ENCODE measurements around the gene KCNK4. TPM values are rescaled to one million over a fixed set of nuclear protein-coding genes. Genes with fewer than 3 reads are reported as not detected.

Gene KCNK4
- total RNA-seq, 1 experiment from 2014 or later: 1.1 TPM

DNA sequence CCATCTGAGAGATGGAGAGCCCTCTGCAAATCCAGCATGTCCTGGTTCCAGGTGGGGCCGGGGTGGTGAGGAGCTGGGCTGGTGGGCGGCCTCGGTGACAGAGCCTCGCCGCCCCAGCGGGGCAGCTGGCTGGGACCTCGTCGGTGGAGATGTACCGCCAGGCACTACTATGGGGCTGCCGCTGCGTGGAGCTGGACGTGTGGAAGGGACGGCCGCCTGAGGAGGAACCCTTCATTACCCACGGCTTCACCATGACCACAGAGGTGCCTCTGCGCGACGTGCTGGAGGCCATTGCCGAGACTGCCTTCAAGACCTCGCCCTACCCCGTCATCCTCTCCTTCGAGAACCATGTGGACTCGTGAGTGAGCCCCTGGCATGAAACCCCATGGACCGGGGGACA, 32.7 kb upstream of the KCNK4 start:
- H3K9me3 ChIP-seq (ENCODE audit: control insufficient read depth, insufficient read depth, low read depth, low read length): no peaks in the 10 kb centered on the region
- in situ Hi-C loops (cut with HindIII; ENCODE audit: low pct_unique_long_range_greater_than_20kb, low sequenced_read_pairs): no loop called here
- H3K27ac ChIP-seq (ENCODE audit: low read length): no peak overlapping the region
- DNase-seq (ENCODE audit: low read depth, low spot score): no peak
- intact Hi-C loops (cut with micrococcal nuclease; ENCODE audit: unreplicated experiment): no loop called here
- H3K4me3 ChIP-seq (ENCODE audit: low read depth in 2 of 2, low read length in 2 of 2): no peak overlapping the region
- CTCF ChIA-PET: no interaction called here
- no peaks in the 10 kb centered on the region for H3K27me3 ChIP-seq (ENCODE audit: control insufficient read depth, insufficient read depth, low read length)
- POLR2A ChIA-PET: interaction anchor here (0.5 kb wide), 1 partner anchor 150 kb away, joined by 3 read pairs; no protein-coding TSS in a partner anchor
- TF ChIP-seq TCF7L2 (IDR thresholded peaks at IDR 0.05; ENCODE audit: low read depth, low read length) (no peak), POLR2AphosphoS5 (IDR thresholded peaks at IDR 0.05; ENCODE audit: low read depth, low read length) (no peak), REST (IDR thresholded peaks at IDR 0.05; ENCODE audit: insufficient read depth in 1 of 2, low read depth in 2 of 2, low read length in 1 of 2) (no peak), SIN3A (IDR thresholded peaks at IDR 0.05; ENCODE audit: borderline replicate concordance, insufficient read depth, low read depth, low read length) (no peak)
- TF ChIP-seq, protein P1, sequence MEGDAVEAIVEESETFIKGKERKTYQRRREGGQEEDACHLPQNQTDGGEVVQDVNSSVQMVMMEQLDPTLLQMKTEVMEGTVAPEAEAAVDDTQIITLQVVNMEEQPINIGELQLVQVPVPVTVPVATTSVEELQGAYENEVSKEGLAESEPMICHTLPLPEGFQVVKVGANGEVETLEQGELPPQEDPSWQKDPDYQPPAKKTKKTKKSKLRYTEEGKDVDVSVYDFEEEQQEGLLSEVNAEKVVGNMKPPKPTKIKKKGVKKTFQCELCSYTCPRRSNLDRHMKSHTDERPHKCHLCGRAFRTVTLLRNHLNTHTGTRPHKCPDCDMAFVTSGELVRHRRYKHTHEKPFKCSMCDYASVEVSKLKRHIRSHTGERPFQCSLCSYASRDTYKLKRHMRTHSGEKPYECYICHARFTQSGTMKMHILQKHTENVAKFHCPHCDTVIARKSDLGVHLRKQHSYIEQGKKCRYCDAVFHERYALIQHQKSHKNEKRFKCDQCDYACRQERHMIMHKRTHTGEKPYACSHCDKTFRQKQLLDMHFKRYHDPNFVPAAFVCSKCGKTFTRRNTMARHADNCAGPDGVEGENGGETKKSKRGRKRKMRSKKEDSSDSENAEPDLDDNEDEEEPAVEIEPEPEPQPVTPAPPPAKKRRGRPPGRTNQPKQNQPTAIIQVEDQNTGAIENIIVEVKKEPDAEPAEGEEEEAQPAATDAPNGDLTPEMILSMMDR (IDR thresholded peaks at IDR 0.05): no peak
- peaks cover 7% of the 10 kb centered on the region for H3K4me1 ChIP-seq (ENCODE audit: control insufficient read depth, insufficient read depth, low read length)
- no peak for ATAC-seq
- no TSS peak for BruUV-seq (replicated peaks)
- no peaks in the 10 kb centered on the region; the same call in 1 of the 2 replicates for H3K36me3 ChIP-seq (ENCODE audit: control insufficient read depth, insufficient read depth, low read length)

- POLR2A ChIA-PET: interaction anchor here (0.5 kb wide), 1 partner anchor 149 kb away, joined by 3 read pairs; no protein-coding TSS in a partner anchor
- DNase-seq (ENCODE audit: low read depth, low spot score) (no peak), ATAC-seq (no peak)
- TF ChIP-seq POLR2AphosphoS5 (IDR thresholded peaks at IDR 0.05; ENCODE audit: low read depth, low read length) (no peak), REST (IDR thresholded peaks at IDR 0.05; ENCODE audit: insufficient read depth in 1 of 2, low read depth in 2 of 2, low read length in 1 of 2) (no peak), TCF7L2 (IDR thresholded peaks at IDR 0.05; ENCODE audit: low read depth, low read length) (no peak), SIN3A (IDR thresholded peaks at IDR 0.05; ENCODE audit: borderline replicate concordance, insufficient read depth, low read depth, low read length) (no peak)
- TF ChIP-seq, protein P1 (IDR thresholded peaks at IDR 0.05): no peak
- in situ Hi-C loops (cut with HindIII; ENCODE audit: low pct_unique_long_range_greater_than_20kb, low sequenced_read_pairs): no loop called here
- Histone ChIP-seq H3K4me1 (ENCODE audit: control insufficient read depth, insufficient read depth, low read length) (peaks cover 3% of the 10 kb centered on the region; the same call in 1 of the 2 replicates), H3K27me3 (ENCODE audit: control insufficient read depth, insufficient read depth, low read length) (no peaks in the 10 kb centered on the region), H3K9me3 (ENCODE audit: control insufficient read depth, insufficient read depth, low read depth, low read length) (no peaks in the 10 kb centered on the region), H3K27ac (ENCODE audit: low read length) (no peak overlapping the region), H3K36me3 (ENCODE audit: control insufficient read depth, insufficient read depth, low read length) (no peaks in the 10 kb centered on the region; the same call in 1 of the 2 replicates), H3K4me3 (ENCODE audit: low read depth in 2 of 2, low read length in 2 of 2) (no peak overlapping the region)
- CTCF ChIA-PET: no interaction called here
- no TSS peak for BruUV-seq (replicated peaks)
- intact Hi-C loops (cut with micrococcal nuclease; ENCODE audit: unreplicated experiment): no loop called here
These were observed 32.1 kb upstream of the KCNK4 start for GRCh38 chr11:64258946-64259532.
